Body of pancreas (tissue), 4 donors: Measurements from ENCODE around the gene RELN.

Experiments
- POLR2A ChIP-seq, 3 donors: fragments of 450-650 bp; IDR thresholded peaks; one replicate each; pipeline ENCODE4 v1.6.1; 2016; ENCODE audit warnings: antibody characterized with exemption in 3 of 3, mild to moderate bottlenecking in 2 of 3
- TF ChIP-seq, protein P1 (sequence below), 7 experiments: fragments of 450-650 bp in 4 of 7; fragments of 200-600 bp in 3 of 7; sonication (generic) in 3 of 7; IDR thresholded peaks; one replicate each; pipeline ENCODE4 v1.5.1; 2016 to 2019; ENCODE audit warnings: antibody characterized with exemption in 7 of 7

DNA sequence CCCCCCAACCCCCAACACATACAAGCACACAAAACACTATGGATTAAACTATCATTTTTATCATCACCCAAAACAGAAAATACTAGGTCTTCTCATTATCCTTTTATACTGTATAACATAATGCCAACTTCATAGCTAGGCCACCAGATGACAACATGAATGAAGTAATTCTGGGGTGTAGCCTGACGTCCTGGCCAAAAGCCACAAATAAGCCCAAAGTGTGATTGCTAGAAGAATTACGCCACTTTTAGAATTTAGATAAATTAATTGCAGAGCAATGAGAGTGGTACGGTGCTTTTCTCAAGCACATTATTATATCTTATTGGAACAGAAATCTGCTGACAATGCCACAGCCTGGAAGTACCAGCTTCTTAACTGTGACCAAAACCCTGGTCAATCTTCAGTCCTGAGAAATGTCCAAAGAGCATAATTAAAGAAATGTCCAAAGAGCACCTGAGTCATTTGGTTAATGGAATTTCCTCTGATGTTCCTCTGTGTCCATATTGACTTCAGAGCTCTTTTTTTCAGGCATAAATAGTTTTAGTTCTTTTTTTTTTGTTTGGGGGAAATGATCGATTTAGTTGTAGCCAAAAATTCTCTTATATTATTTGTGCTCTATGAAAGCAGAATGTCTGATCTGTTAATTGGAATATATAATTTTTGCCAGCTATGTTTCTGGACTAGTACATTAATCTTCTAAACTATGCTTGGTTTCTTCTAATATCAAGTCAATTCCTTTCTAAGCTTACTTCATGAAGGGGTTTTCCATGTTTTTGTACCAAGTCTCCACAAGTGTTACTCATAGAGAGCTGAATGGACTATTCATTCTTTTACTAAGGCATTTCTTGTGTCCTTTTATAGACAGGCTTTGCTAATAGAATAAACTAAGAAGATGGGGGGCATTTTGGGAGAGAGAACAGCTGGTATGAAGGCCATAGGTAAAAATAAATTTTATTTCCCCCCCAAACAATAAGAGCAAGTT lies 310.0 kb downstream of the RELN start:
- TF ChIP-seq, protein P1, sequence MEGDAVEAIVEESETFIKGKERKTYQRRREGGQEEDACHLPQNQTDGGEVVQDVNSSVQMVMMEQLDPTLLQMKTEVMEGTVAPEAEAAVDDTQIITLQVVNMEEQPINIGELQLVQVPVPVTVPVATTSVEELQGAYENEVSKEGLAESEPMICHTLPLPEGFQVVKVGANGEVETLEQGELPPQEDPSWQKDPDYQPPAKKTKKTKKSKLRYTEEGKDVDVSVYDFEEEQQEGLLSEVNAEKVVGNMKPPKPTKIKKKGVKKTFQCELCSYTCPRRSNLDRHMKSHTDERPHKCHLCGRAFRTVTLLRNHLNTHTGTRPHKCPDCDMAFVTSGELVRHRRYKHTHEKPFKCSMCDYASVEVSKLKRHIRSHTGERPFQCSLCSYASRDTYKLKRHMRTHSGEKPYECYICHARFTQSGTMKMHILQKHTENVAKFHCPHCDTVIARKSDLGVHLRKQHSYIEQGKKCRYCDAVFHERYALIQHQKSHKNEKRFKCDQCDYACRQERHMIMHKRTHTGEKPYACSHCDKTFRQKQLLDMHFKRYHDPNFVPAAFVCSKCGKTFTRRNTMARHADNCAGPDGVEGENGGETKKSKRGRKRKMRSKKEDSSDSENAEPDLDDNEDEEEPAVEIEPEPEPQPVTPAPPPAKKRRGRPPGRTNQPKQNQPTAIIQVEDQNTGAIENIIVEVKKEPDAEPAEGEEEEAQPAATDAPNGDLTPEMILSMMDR (IDR thresholded peaks at IDR 0.05), result no peak
- no peak for TF ChIP-seq POLR2A (IDR thresholded peaks at IDR 0.05)
